B cell (primary cell): ENCODE data around the gene LSM4. TPM values are rescaled to one million over a fixed set of nuclear protein-coding genes. Genes with fewer than 3 reads are reported as not detected.

Experiments used
- ATAC-seq: fragments of 200-7000 bp; cut with Tn5 transposase; one replicate; pipeline ENCODE4 v1.10.0; 2021; ENCODE audit warnings: low read depth, mild to moderate bottlenecking, moderate number of reproducible peaks, moderate library complexity
- CTCF ChIA-PET: fragments of 350-600 bp; sonication (Branson Sonifier 250); formaldehyde crosslinking; loops from one replicate; lab custom pipeline; 2021; ENCODE audit warnings: antibody characterized with exemption, inconsistent platforms; lab: Charles Lee
- POLR2A ChIA-PET: fragments of 350-600 bp; sonication (Branson Sonifier 250); formaldehyde crosslinking; loops from one replicate; lab custom pipeline; 2021; ENCODE audit warnings: antibody characterized with exemption; lab: Charles Lee
- DNase-seq: peaks from one replicate; pipeline ENCODE4 v3.0.0; 2013
- H2AFZ ChIP-seq: 2 replicates; pipeline ENCODE4 v1.6.1; 2012; ENCODE audit warnings: mild to moderate bottlenecking, low read depth, low read length; ENCODE audit not compliant: insufficient read depth, poor library complexity, severe bottlenecking
- H3K27ac ChIP-seq, 2 donors: 1 replicate in 1 of 2; 2 replicates in 1 of 2; pipeline ENCODE4 v1.5.1; 2012 to 2013; ENCODE audit warnings: low read length in 2 of 2, mild to moderate bottlenecking in 2 of 2, moderate library complexity in 1 of 2
- H3K27me3 ChIP-seq, 4 experiments: fragments of 200-600 bp in 1 of 4; sonication (generic) in 1 of 4; replicated peaks in 1 of 4; 1 replicate in 2 of 4; 2 replicates in 2 of 4; pipeline versions ENCODE4 v1.6.1 to v1.7.0; 2013 to 2016; ENCODE audit warnings: low read length in 3 of 4, mild to moderate bottlenecking in 2 of 4, mixed read lengths in 1 of 4, moderate library complexity in 1 of 4; ENCODE audit not compliant: insufficient read depth in 4 of 4, control insufficient read depth in 3 of 4; ENCODE audit errors: control extremely low read depth in 1 of 4
- H3K36me3 ChIP-seq, 2 experiments: replicated peaks in 1 of 2; 1 replicate in 1 of 2; 2 replicates in 1 of 2; pipeline versions ENCODE4 v1.6.1 to v1.7.1; 2013; ENCODE audit warnings: low read length in 1 of 2; ENCODE audit not compliant: insufficient read depth in 2 of 2, control insufficient read depth in 1 of 2; ENCODE audit errors: control extremely low read depth in 1 of 2, extremely low read depth in 1 of 2
- H3K4me1 ChIP-seq, 2 donors: fragments of 200-600 bp in 1 of 2; sonication (generic) in 1 of 2; 1 replicate in 1 of 2; 2 replicates in 1 of 2; pipeline versions ENCODE4 v1.5.1 to v1.6.1; 2013 to 2017; ENCODE audit warnings: low read length in 2 of 2; ENCODE audit not compliant: control insufficient read depth in 2 of 2, insufficient read depth in 2 of 2
- H3K4me2 ChIP-seq: replicated peaks from 2 replicates; pipeline ENCODE3; 2012; ENCODE audit warnings: mild to moderate bottlenecking, low read depth, low read length; ENCODE audit not compliant: poor library complexity, severe bottlenecking
- H3K4me3 ChIP-seq, 5 experiments: fragments of 200-600 bp in 1 of 5; sonication (generic) in 1 of 5; 1 replicate in 3 of 5; 2 replicates in 2 of 5; pipeline versions ENCODE4 v1.5.1 to v1.7.0; 2011 to 2016; ENCODE audit warnings: low read length in 4 of 5, mild to moderate bottlenecking in 4 of 5, low read depth in 2 of 5, control low read depth in 1 of 5, moderate library complexity in 1 of 5; ENCODE audit not compliant: insufficient read depth in 1 of 5; ENCODE audit errors: control extremely low read depth in 1 of 5, extremely low read depth in 1 of 5
- H3K79me2 ChIP-seq: fragments of 200-600 bp; sonication (generic); one replicate; pipeline ENCODE4 v1.6.0; 2016; ENCODE audit warnings: low read length; ENCODE audit not compliant: control insufficient read depth, insufficient read depth
- H3K9ac ChIP-seq: fragments of 200-600 bp; sonication (generic); 2 replicates; pipeline ENCODE4 v1.6.1; 2017; ENCODE audit warnings: mild to moderate bottlenecking, low read length, moderate library complexity
- H3K9me3 ChIP-seq, 3 donors: one replicate each; pipeline versions ENCODE4 v1.6.1 to v1.7.1; 2013; ENCODE audit warnings: low read length in 2 of 3; ENCODE audit not compliant: control insufficient read depth in 2 of 3, insufficient read depth in 1 of 3; ENCODE audit errors: control extremely low read depth in 1 of 3
- H4K20me1 ChIP-seq: 2 replicates; pipeline ENCODE4 v1.6.0; 2012; ENCODE audit warnings: mild to moderate bottlenecking, low read length; ENCODE audit not compliant: insufficient read depth, control insufficient read depth, poor library complexity, severe bottlenecking
- H3K27ac Mint-ChIP-seq: one replicate; pipeline ENCODE4 v1.8.0; 2021; ENCODE audit warnings: mixed read lengths
- H3K27me3 Mint-ChIP-seq: one replicate; pipeline ENCODE4 v1.8.0; 2021; ENCODE audit warnings: mixed read lengths
- H3K4me1 Mint-ChIP-seq: one replicate; pipeline ENCODE4 v1.8.0; 2021; ENCODE audit warnings: mixed read lengths
- H3K4me3 Mint-ChIP-seq: one replicate; pipeline ENCODE4 v1.8.0; 2021; ENCODE audit warnings: mixed read lengths
- H3K9me3 Mint-ChIP-seq: one replicate; pipeline ENCODE4 v1.8.0; 2022; ENCODE audit warnings: mixed read lengths; ENCODE audit not compliant: insufficient read depth
- CTCF ChIP-seq: fragments of 200-600 bp; IDR thresholded peaks from one replicate; pipeline ENCODE4 v1.8.0; 2022; ENCODE audit warnings: antibody characterized with exemption, mild to moderate bottlenecking
- EZH2 ChIP-seq: IDR thresholded peaks from 2 replicates; pipeline ENCODE4 v1.6.1; 2012; ENCODE audit warnings: borderline replicate concordance, low read depth, mild to moderate bottlenecking, moderate library complexity, low read length; ENCODE audit not compliant: insufficient read depth, poor library complexity, severe bottlenecking
- WGBS: methylation state at CpG from one replicate; pipeline ENCODE4 v1.1.5; 2013; ENCODE audit warnings: missing lambda C conversion rate; ENCODE audit not compliant: insufficient coverage; 5-methylcytosine and 5-hydroxymethylcytosine counted together
- intact Hi-C: fragments of 100-400 bp; cut with micrococcal nuclease; formaldehyde crosslinking; loops from one replicate; pipeline ENCODE4 v1.10.0; 2022
- polyA plus RNA-seq: library from polyadenylated mRNA; depleted of rRNA; stranded (reverse); fragments of >200 nt; gene quantifications from 2 replicates; pipeline ENCODE4 v1.2.3, GENCODE V29; 2012
- total RNA-seq, 2 donors: library from RNA; stranded (reverse); fragments of 120-200 nt in 1 of 2; gene quantifications; 1 replicate in 1 of 2; 2 replicates in 1 of 2; pipeline versions ENCODE4 v1.2.3 to v1.2.4, GENCODE V29; 2013 to 2022

Gene LSM4
- total and polyA plus RNA-seq, 2 donors (not counting 1 experiment from before 2014, with no cell fraction given), result 66.3 to 86.1 TPM

- Mint-ChIP-seq H3K27me3 (no peaks in the 10 kb centered on the region), H3K9me3 (no peaks in the 10 kb centered on the region), H3K27ac (no peak overlapping the region), H3K4me3 (no peak overlapping the region), H3K4me1 (peaks cover 28% of the 10 kb centered on the region)
- no peaks in the 10 kb centered on the region for H3K27me3 ChIP-seq
- H3K36me3 ChIP-seq, result peaks cover 0 to 33% of the 10 kb centered on the region in 2 experiments
- no peak overlapping the region for H3K4me2 ChIP-seq
- peak; percentile 62 for DNase-seq
- no peak for ATAC-seq
- H3K79me2 ChIP-seq, result peaks cover 83% of the 10 kb centered on the region
- peaks cover 0 to 3% (median 0%) of the 10 kb centered on the region in 3 donors for H3K9me3 ChIP-seq
- H3K4me1 ChIP-seq, result peaks cover 4 to 25% of the 10 kb centered on the region in 2 donors
- WGBS, result 97% methylated on average over 7 of the region's 13 CpGs
- H3K27ac ChIP-seq, result no peak overlapping the region
- H3K4me3 ChIP-seq, result no peak overlapping the region
- H2AFZ ChIP-seq, result no peak overlapping the region
- H3K9ac ChIP-seq, result no peak overlapping the region
- intact Hi-C loops, result no loop called here
- peaks cover 93% of the 10 kb centered on the region for H4K20me1 ChIP-seq
- ChIA-PET POLR2A (interaction anchor here (0.9 to 1.5 kb wide), 3 partner anchors 22 to 57 kb away, joined by 3 to 5 read pairs (median 4); no protein-coding TSS in a partner anchor), CTCF (interaction anchor here (0.9 to 1.4 kb wide), 4 partner anchors 13 to 65 kb away, joined by 3 to 4 read pairs (median 3); no protein-coding TSS in a partner anchor)
- no peak for TF ChIP-seq EZH2
- no peak for TF ChIP-seq CTCF
Measured at GRCh38 chr19:18273561-18274218, 49.2 kb downstream of the LSM4 start.

GRCh38 chr19:18271433-18271841 is 51.4 kb downstream of the LSM4 start:
- Histone ChIP-seq H3K27me3 (no peaks in the 10 kb centered on the region), H3K4me2 (no peak overlapping the region), H3K36me3 (peaks cover 0 to 39% of the 10 kb centered on the region in 2 experiments), H3K79me2 (peaks cover 78% of the 10 kb centered on the region), H2AFZ (no peak overlapping the region), H3K9ac (no peak overlapping the region), H3K9me3 (peaks cover 0 to 3% (median 0%) of the 10 kb centered on the region in 3 donors), H3K27ac (no peak overlapping the region), H3K4me1 (peaks cover 3 to 15% of the 10 kb centered on the region in 2 donors), H3K4me3 (no peak overlapping the region), H4K20me1 (peaks cover 90% of the 10 kb centered on the region)
- CTCF ChIA-PET, result interaction anchor here (0.6 to 4.3 kb wide), 13 partner anchors 7 to 168 kb away, joined by 3 to 31 read pairs (median 4); partner anchors contain the start of gene LSM4
- Mint-ChIP-seq H3K27me3 (no peaks in the 10 kb centered on the region), H3K4me3 (no peak overlapping the region), H3K4me1 (peaks cover 15% of the 10 kb centered on the region), H3K9me3 (no peaks in the 10 kb centered on the region), H3K27ac (peak overlapping the region; percentile 56)
- DNase-seq, result peak; percentile 74
- intact Hi-C loops, result no loop called here
- POLR2A ChIA-PET, result interaction anchor here (0.7 to 1.2 kb wide), 5 partner anchors 10 to 89 kb away, joined by 3 to 5 read pairs (median 3); partner anchors contain the start of gene JUND
- TF ChIP-seq EZH2, result no peak
- no peak for TF ChIP-seq CTCF
- ATAC-seq, result no peak
- 100% methylated on average over 1 of the region's 6 CpGs for WGBS
